ENCODE data around the gene ZNF521.

ZNF521 gene

GRCh38 chr18:25335676-25336075, 16.3 kb downstream of the ZNF521 start:
- ATAC-seq (no peak), DNase-seq (no peak)

GRCh38 chr18:25335062-25335461, 16.9 kb downstream of the ZNF521 start:
- ATAC-seq (no peak), DNase-seq (no peak)

- no peak for DNase-seq
- no peak for ATAC-seq
Observed at GRCh38 chr18:25334588-25334987, 17.4 kb downstream of the ZNF521 start.

GRCh38 chr18:25332002-25332401, 20.0 kb downstream of the ZNF521 start:
- DNase-seq (no peak), ATAC-seq (no peak)

DNA sequence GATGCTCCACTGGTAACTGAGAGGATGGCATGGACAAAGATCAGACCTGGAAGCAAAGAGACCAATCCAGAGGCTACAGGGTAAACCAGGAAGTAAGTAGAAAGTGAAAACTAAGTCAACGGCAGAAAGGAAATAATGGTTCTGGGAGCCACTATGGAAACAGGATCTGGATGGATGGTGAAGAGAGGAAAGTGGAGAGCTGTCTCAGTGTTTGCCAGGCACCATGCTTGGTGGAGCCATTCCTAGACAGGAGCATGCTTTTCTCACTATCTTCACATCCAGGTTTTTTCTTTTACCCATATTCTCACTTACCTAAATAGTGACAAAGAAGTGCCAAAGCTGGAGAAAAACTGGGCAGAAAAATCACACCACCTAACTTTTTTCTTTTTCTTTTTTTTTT, 22.2 kb downstream of the ZNF521 start:
- ATAC-seq, result no peak
- DNase-seq, result no peak

DNA sequence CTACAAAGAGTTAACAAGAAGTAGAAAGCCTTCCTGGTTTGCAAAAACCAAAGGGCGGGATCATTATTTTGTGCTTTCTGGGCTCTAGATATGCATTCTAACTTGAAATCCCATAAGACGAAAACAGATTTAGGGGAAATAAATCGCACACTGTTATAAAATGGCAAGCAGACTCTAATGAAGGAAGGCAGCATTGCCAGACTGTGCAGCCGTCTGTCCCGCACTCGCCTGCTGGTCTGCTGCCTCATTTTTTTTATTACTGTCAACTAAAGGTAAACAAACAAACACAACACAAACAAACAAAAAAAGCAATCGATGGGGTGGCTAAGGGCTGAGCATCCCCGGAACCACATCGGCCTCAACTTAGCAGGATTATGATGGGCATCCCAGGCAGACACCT, 24.4 kb downstream of the ZNF521 start:
- no peak for DNase-seq
- ATAC-seq, result no peak

GRCh38 chr18:25326361-25326952, 25.5 kb downstream of the ZNF521 start:
- no peak for ATAC-seq
- no peak for DNase-seq

- DNase-seq (no peak), ATAC-seq (no peak)
Observed at GRCh38 chr18:25322806-25323205, 29.2 kb downstream of the ZNF521 start.

GRCh38 chr18:25316381-25317018, 35.5 kb downstream of the ZNF521 start:
- ATAC-seq, result no peak
- no peak for DNase-seq

- ATAC-seq (no peak), DNase-seq (no peak)
Observed at GRCh38 chr18:25314838-25315190, 37.2 kb downstream of the ZNF521 start.

GRCh38 chr18:25314151-25314837, 37.7 kb downstream of the ZNF521 start:
- no peak for DNase-seq
- ATAC-seq, result no peak

GRCh38 chr18:25313268-25313667, 38.7 kb downstream of the ZNF521 start:
- DNase-seq, result no peak
- no peak for ATAC-seq

GRCh38 chr18:25310045-25310444, 41.9 kb downstream of the ZNF521 start:
- DNase-seq (no peak), ATAC-seq (no peak)

- DNase-seq (no peak), ATAC-seq (no peak)
Observed at GRCh38 chr18:25308381-25308780, 43.6 kb downstream of the ZNF521 start.

DNA sequence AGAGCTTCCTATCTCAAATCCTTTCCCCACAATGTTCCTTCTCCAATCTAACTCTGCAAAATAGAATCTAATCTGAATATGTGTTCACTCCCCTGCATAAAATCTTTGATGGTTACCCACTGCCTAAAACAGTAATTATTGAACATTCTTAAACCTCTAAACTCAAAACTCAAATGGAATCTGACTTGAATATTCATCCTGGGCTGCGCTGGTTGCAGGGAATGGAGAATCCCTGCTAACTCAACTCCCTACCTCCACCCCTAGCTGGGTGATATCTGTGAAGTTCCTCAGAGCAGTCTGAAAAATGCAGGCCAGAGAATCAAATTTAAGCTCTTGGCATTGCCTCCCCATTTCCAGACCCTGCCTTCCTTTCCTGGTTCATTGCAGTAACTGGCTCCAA, 44.8 kb downstream of the ZNF521 start:
- DNase-seq (no peak), ATAC-seq (no peak)

- no peak for DNase-seq
- no peak for ATAC-seq
Observed at GRCh38 chr18:25306671-25307070, 45.3 kb downstream of the ZNF521 start.

DNA sequence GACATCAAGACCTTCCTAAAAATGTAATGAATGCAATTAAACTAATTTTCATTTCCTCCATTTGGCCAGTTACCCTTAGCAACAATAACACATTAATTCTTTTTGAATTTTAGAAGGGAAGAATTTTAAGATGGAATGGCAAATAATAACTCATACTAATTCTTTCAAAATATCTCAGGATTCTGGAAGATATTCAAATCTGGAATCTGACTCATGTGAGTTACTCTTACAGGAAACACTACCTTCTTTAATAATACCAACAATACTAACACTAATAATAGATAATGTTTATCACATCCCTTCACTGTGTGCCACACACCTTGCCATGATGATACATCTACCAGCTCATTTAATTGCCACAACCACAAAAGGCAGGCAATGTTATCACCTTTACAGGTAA, 46.4 kb downstream of the ZNF521 start:
- DNase-seq (no peak), ATAC-seq (no peak)

GRCh38 chr18:25300492-25300891, 51.5 kb downstream of the ZNF521 start:
- ATAC-seq (no peak), DNase-seq (no peak)

DNA sequence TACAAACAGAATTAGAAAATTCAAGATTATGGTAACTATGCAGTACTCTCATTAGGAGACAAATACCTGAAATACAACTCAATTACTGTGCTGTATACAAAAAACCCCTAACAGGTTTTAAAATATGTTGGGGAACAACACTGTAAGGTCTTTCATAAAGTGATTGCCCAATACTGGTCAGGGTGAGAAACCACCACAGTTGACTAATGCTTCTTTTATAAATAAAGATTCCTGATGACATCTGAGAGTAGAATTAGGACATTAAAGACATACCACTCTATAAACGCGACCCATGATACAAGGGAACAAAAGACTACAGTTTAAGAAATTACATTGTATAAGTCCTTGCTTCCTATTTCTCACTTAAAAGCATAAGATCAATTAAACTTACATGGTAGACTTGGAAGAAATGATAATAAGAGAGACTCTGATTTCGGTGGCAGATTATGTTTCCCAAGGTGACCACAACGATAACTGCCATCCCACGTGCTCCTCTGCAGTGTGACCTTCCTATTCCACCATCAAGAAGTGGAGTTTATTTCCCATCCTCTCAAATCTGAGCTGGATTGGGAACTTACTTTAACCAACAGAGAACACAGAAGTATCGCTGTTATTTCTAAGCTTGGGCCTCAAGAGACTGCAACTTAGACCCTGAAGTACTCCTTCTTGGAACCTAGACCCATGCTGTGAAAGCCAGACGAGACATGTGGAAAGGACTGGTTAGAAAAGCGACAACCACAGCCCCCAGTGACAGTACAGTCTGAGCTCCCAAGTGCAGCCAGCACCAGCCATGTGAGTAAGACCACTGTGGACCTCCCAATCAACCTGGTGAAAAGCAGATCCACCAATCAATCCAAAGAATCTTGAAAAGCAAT, 52.3 kb downstream of the ZNF521 start:
- ATAC-seq (no peak), DNase-seq (no peak)

DNA sequence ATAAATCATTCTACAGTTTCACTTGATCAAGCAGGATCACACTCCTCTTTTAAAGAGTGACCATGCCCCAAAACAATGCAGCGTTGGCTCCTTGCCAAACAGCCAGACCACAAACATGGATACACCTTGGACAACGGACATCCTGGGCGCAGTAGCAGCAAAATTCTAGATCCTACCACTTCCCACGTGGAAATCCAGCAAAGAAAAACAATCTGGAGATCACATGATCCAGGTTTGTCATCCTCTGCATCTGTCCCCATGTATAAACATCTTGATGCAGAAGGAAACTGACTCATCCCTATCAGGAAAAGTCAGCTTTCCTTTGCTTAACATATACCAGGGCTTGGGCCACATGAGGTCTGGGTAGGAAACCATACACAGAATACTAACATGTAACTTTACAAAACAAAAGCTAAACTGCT, 53.1 kb downstream of the ZNF521 start:
- DNase-seq, result no peak
- no peak for ATAC-seq

DNA sequence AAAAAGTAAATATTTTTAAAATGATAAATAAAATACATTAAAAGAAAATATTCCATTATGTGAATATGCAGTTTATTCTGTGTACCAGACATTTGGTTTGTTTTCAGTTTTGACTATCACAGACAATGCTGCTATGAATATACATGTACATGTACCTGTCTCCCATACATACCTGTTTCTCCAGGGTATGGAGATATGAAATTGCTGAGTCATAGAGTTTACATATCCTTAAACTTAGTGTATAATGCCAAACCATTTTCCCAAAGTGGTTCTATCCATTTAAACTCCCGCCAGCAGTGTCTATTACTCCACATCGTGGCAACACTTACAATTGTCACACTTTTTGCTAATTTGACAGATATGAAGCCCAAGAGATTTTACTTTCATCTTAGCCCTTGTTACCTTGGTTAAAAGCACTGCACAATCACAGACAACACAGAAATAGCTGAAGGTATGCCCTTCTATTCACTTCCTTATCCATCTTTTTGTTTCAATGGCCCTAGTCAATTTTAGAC, 56.3 kb downstream of the ZNF521 start:
- no peak for ATAC-seq
- DNase-seq, result no peak

DNA sequence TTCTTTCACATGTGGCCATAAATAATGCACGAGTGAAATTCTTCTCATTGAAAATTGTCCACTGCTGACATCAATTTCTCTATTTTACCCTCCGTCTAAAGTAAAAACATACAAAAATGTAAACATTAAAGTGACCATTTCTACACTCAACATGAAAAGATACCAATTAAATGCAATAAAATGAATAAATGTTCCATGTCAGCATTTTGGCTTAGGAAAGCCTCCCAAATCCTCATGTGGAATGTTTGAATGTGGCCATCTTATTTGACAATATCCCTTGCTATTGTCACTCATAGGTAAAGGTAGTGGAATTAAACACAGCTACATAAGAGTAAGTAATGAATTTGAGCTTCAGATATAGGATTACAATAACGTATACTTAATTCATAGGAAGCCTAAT, 60.8 kb downstream of the ZNF521 start:
- DNase-seq (no peak), ATAC-seq (no peak)

Measured in stimulated activated naive CD8-positive, alpha-beta T cell treated with anti-CD3 and anti-CD28 coated beads, Interleukin-15, Interleukin-2, amounts not matched to agents 100 U/mL and 50 U/mL, for 24 hours (primary cell).